Cardiac fibroblast (primary cell): ENCODE data around the gene CARD10.
A peak's percentile ranks its signal among the peaks of the same experiment; 100 is the strongest.
"Not testable (repeated sequence)": the region's sequence is repeated elsewhere in the genome, so short reads cannot be mapped to it uniquely, and the experiment has no call there.

ENCODE experiments used
- DNase-seq, 2 donors: peaks; one replicate each; pipeline versions ENCODE4 v3.0.0 to v3.0.0-alpha.2; 2010; ENCODE audit warnings: low read depth in 2 of 2
- H3K4me3 ChIP-seq, 2 donors: replicated peaks in 1 of 2; 1 replicate in 1 of 2; 2 replicates in 1 of 2; pipeline ENCODE4 v1.5.1; 2011; ENCODE audit warnings: low read depth in 2 of 2, low read length in 2 of 2, mild to moderate bottlenecking in 2 of 2, moderate library complexity in 1 of 2
- CTCF ChIP-seq: IDR thresholded peaks from one replicate; pipeline ENCODE4 v1.5.1; 2011; ENCODE audit warnings: low read depth, mild to moderate bottlenecking, low read length, inconsistent platforms

The CARD10 gene

GRCh38 chr22:37546437-37547250, 27.4 kb upstream of the CARD10 start:
- no peak overlapping the region for H3K4me3 ChIP-seq
- peak; percentile 84 to 98 for DNase-seq
- peak; percentile 6 for TF ChIP-seq CTCF

- H3K4me3 ChIP-seq, result peak overlapping the region; percentile 11 to 39
- no peak for TF ChIP-seq CTCF
- DNase-seq, result peak; percentile 95 to 100
These were observed 26.7 kb upstream of the CARD10 start for GRCh38 chr22:37545703-37546436.

GRCh38 chr22:37544955-37545702, 25.9 kb upstream of the CARD10 start:
- DNase-seq, result peak; percentile 80 to 83
- peak overlapping the region; percentile 11 to 39 for H3K4me3 ChIP-seq
- TF ChIP-seq CTCF, result peak; percentile 96

- DNase-seq, result no peak
- TF ChIP-seq CTCF, result no peak
- H3K4me3 ChIP-seq, result no peak overlapping the region
These were observed 23.7 kb upstream of the CARD10 start for GRCh38 chr22:37542959-37543358.

- DNase-seq, H3K4me3 ChIP-seq: not testable (repeated sequence)
These were observed 23.2 kb upstream of the CARD10 start for GRCh38 chr22:37542416-37542815.

GRCh38 chr22:37539790-37540189, 20.6 kb upstream of the CARD10 start:
- DNase-seq, H3K4me3 ChIP-seq: not testable (repeated sequence)

GRCh38 chr22:37538590-37539357, 19.6 kb upstream of the CARD10 start:
- H3K4me3 ChIP-seq, result no peak overlapping the region
- DNase-seq, result peak; percentile 94 to 97
- peak; percentile 98 for TF ChIP-seq CTCF
